Measurements from ENCODE around the gene EEFSEC.

EEFSEC gene

GRCh38 chr3:128247666-128248409, 94.6 kb downstream of the EEFSEC start:
- ChIA-PET CTCF (interaction anchor here (0.6 kb wide), 1 partner anchor 195 kb away, joined by 3 read pairs; no protein-coding TSS in a partner anchor), POLR2A (no interaction called here)
- TF ChIP-seq SUZ12 (IDR thresholded peaks at IDR 0.05), result no peak
- TF ChIP-seq ZNF384 (IDR thresholded peaks at IDR 0.05), result no peak
- no peak for TF ChIP-seq LEF1 (IDR thresholded peaks at IDR 0.05; ENCODE audit: borderline replicate concordance)
- no peak for TF ChIP-seq FOXA1 (IDR thresholded peaks at IDR 0.05)
- no peak for TF ChIP-seq ELF4 (IDR thresholded peaks at IDR 0.05)
- no peak for TF ChIP-seq BHLHE40 (IDR thresholded peaks at IDR 0.05; ENCODE audit: borderline replicate concordance)
- no peak for TF ChIP-seq NFRKB (IDR thresholded peaks at IDR 0.05)
- no peak for TF ChIP-seq ARNT (IDR thresholded peaks at IDR 0.05)
- TF ChIP-seq TARDBP (IDR thresholded peaks at IDR 0.05), result no peak
- no peak for TF ChIP-seq PKNOX1 (IDR thresholded peaks at IDR 0.05)
- no peak for TF ChIP-seq HDGF (IDR thresholded peaks at IDR 0.05; ENCODE audit: borderline replicate concordance)
- TF ChIP-seq FOXK2 (IDR thresholded peaks at IDR 0.05), result no peak
- no peak for TF ChIP-seq SP1 (IDR thresholded peaks at IDR 0.05)
- TF ChIP-seq CTBP1 (IDR thresholded peaks at IDR 0.05; ENCODE audit: borderline replicate concordance), result no peak
- no peak for DNase-seq (ENCODE audit: extremely low spot score)

- DNase-seq (ENCODE audit: extremely low spot score), result no peak
- ChIA-PET POLR2A (no interaction called here), CTCF (no interaction called here)
- TF ChIP-seq BHLHE40 (IDR thresholded peaks at IDR 0.05; ENCODE audit: borderline replicate concordance), result no peak
- no peak for TF ChIP-seq ARNT (IDR thresholded peaks at IDR 0.05)
- no peak for TF ChIP-seq ELF4 (IDR thresholded peaks at IDR 0.05)
- TF ChIP-seq SUZ12 (IDR thresholded peaks at IDR 0.05), result no peak
- TF ChIP-seq FOXK2 (IDR thresholded peaks at IDR 0.05), result no peak
- TF ChIP-seq CTBP1 (IDR thresholded peaks at IDR 0.05; ENCODE audit: borderline replicate concordance), result no peak
- no peak for TF ChIP-seq SP1 (IDR thresholded peaks at IDR 0.05)
- TF ChIP-seq NFRKB (IDR thresholded peaks at IDR 0.05), result no peak
- no peak for TF ChIP-seq LEF1 (IDR thresholded peaks at IDR 0.05; ENCODE audit: borderline replicate concordance)
- TF ChIP-seq PKNOX1 (IDR thresholded peaks at IDR 0.05), result no peak
- TF ChIP-seq ZNF384 (IDR thresholded peaks at IDR 0.05), result no peak
- TF ChIP-seq FOXA1 (IDR thresholded peaks at IDR 0.05), result no peak
- TF ChIP-seq HDGF (IDR thresholded peaks at IDR 0.05; ENCODE audit: borderline replicate concordance), result no peak
- no peak for TF ChIP-seq TARDBP (IDR thresholded peaks at IDR 0.05)
Observed at GRCh38 chr3:128252083-128252482, 98.8 kb downstream of the EEFSEC start.

- POLR2A ChIA-PET, result no interaction called here
- no peak for DNase-seq (ENCODE audit: extremely low spot score)
- CTCF ChIA-PET, result no interaction called here
- TF ChIP-seq FOXM1 (IDR thresholded peaks at IDR 0.05; ENCODE audit: borderline replicate concordance), result no peak
- no peak for TF ChIP-seq LEF1 (IDR thresholded peaks at IDR 0.05; ENCODE audit: borderline replicate concordance)
- TF ChIP-seq L3MBTL2 (conservative IDR thresholded peaks at IDR 0.05), result no peak
- no peak for TF ChIP-seq CTBP1 (IDR thresholded peaks at IDR 0.05; ENCODE audit: borderline replicate concordance)
- no peak for TF ChIP-seq FOXA1 (IDR thresholded peaks at IDR 0.05)
- no peak for TF ChIP-seq PKNOX1 (IDR thresholded peaks at IDR 0.05)
- TF ChIP-seq ELF4 (IDR thresholded peaks at IDR 0.05), result no peak
- no peak for TF ChIP-seq NFRKB (IDR thresholded peaks at IDR 0.05)
- no peak for TF ChIP-seq ZNF384 (IDR thresholded peaks at IDR 0.05)
- TF ChIP-seq SP1 (IDR thresholded peaks at IDR 0.05), result no peak
- no peak for TF ChIP-seq TARDBP (IDR thresholded peaks at IDR 0.05)
- TF ChIP-seq BHLHE40 (IDR thresholded peaks at IDR 0.05; ENCODE audit: borderline replicate concordance), result no peak
- no peak for TF ChIP-seq HDGF (IDR thresholded peaks at IDR 0.05; ENCODE audit: borderline replicate concordance)
- no peak for TF ChIP-seq SUZ12 (IDR thresholded peaks at IDR 0.05)
- no peak for TF ChIP-seq ARNT (IDR thresholded peaks at IDR 0.05)
- TF ChIP-seq FOXK2 (IDR thresholded peaks at IDR 0.05), result no peak
Observed at GRCh38 chr3:128253150-128253549, 99.9 kb downstream of the EEFSEC start.

GRCh38 chr3:128254066-128254590, 100.8 kb downstream of the EEFSEC start:
- ChIA-PET POLR2A (no interaction called here), CTCF (no interaction called here)
- DNase-seq (ENCODE audit: extremely low spot score), result no peak
- TF ChIP-seq SUZ12 (IDR thresholded peaks at IDR 0.05) (no peak), BHLHE40 (IDR thresholded peaks at IDR 0.05; ENCODE audit: borderline replicate concordance) (no peak)

- ChIA-PET CTCF (no interaction called here), POLR2A (no interaction called here)
- no peak for DNase-seq (ENCODE audit: extremely low spot score)
- TF ChIP-seq SP1 (IDR thresholded peaks at IDR 0.05) (no peak), BHLHE40 (IDR thresholded peaks at IDR 0.05; ENCODE audit: borderline replicate concordance) (no peak), ARNT (IDR thresholded peaks at IDR 0.05) (no peak), FOXK2 (IDR thresholded peaks at IDR 0.05) (no peak), L3MBTL2 (conservative IDR thresholded peaks at IDR 0.05) (no peak), LEF1 (IDR thresholded peaks at IDR 0.05; ENCODE audit: borderline replicate concordance) (no peak), NFRKB (IDR thresholded peaks at IDR 0.05) (no peak), ZNF384 (IDR thresholded peaks at IDR 0.05) (no peak), PKNOX1 (IDR thresholded peaks at IDR 0.05) (no peak), FOXA1 (IDR thresholded peaks at IDR 0.05) (no peak), ELF4 (IDR thresholded peaks at IDR 0.05) (no peak), FOXM1 (IDR thresholded peaks at IDR 0.05; ENCODE audit: borderline replicate concordance) (no peak), CTBP1 (IDR thresholded peaks at IDR 0.05; ENCODE audit: borderline replicate concordance) (no peak), HDGF (IDR thresholded peaks at IDR 0.05; ENCODE audit: borderline replicate concordance) (no peak), SUZ12 (IDR thresholded peaks at IDR 0.05) (no peak), TARDBP (IDR thresholded peaks at IDR 0.05) (no peak)
Observed at GRCh38 chr3:128254967-128255366, 101.7 kb downstream of the EEFSEC start.

Measured in HEK293T (cell line).